ENCODE results near the gene COPZ1. TPM values are rescaled to one million over a fixed set of nuclear protein-coding genes. Genes with fewer than 3 reads are reported as not detected.
"Not testable (repeated sequence)": the region's sequence is repeated elsewhere in the genome, so short reads cannot be mapped to it uniquely, and the experiment has no call there.

Gene COPZ1
- 116 TPM for total RNA-seq
- long read RNA-seq, transcript COPZ1-201 (9 exons, 1,897 nt): major isoform, 109 of 116 reads
- long read RNA-seq, partial matches to known transcripts: 2 of 116 reads
- long read RNA-seq, other reads (novel, unspliced or antisense): 3 of 116 reads

- intact Hi-C loops (cut with DNase I): no loop called here
Observed at GRCh38 chr12:54324617-54325441, at the start of gene COPZ1. TSS of gene COPZ1 (plus strand) at chr12:54325131. CDS start at chr12:54325164, 33 bp downstream.

GRCh38 chr12:54276368-54276767 is 48.6 kb upstream of the COPZ1 start:
- ATAC-seq (ENCODE audit: poor library complexity): no peak
- intact Hi-C loops (cut with DNase I): loop anchor here (5.0 kb wide), 1 partner anchor 54 kb away; no protein-coding TSS in a partner anchor
- DNase-seq: no peak

More at GRCh38 chr12:54324617-54325441, at the start of gene COPZ1:
- DNase-seq (peak; percentile 96), ATAC-seq (ENCODE audit: poor library complexity) (peak; percentile 98)

- intact Hi-C loops (cut with DNase I): loop anchor here (5.0 kb wide), 1 partner anchor 56 kb away; no protein-coding TSS in a partner anchor
- ATAC-seq (ENCODE audit: poor library complexity): no peak
- no peak for DNase-seq
Observed at GRCh38 chr12:54277823-54278276, 47.1 kb upstream of the COPZ1 start.

GRCh38 chr12:54279227-54279631 is 45.7 kb upstream of the COPZ1 start:
- intact Hi-C loops (cut with DNase I): loop anchor here (5.0 kb wide), 1 partner anchor 57 kb away; no protein-coding TSS in a partner anchor
- ATAC-seq (ENCODE audit: poor library complexity) (no peak), DNase-seq (no peak)

GRCh38 chr12:54279632-54280467 is 45.1 kb upstream of the COPZ1 start, which contains the start of gene CBX5:
TSS of gene CBX5 (minus strand) at chr12:54280122. CDS start at chr12:54257650, 22,472 bp downstream.
- intact Hi-C loops (cut with DNase I): loop anchor here (5.0 kb wide), 1 partner anchor 58 kb away; no protein-coding TSS in a partner anchor
- ATAC-seq (ENCODE audit: poor library complexity) (peak; percentile 88), DNase-seq (peak; percentile 99)

- intact Hi-C loops (cut with DNase I): no loop called here
- DNase-seq (peak; percentile 93), ATAC-seq (ENCODE audit: poor library complexity) (peak; percentile 90)
Observed at GRCh38 chr12:54280468-54281260, 44.3 kb upstream of the COPZ1 start, which contains the start of gene HNRNPA1. TSS of gene HNRNPA1 (plus strand) at chr12:54280726. CDS start at chr12:54280808, 82 bp downstream.

GRCh38 chr12:54281261-54281638 is 43.7 kb upstream of the COPZ1 start:
- ATAC-seq (ENCODE audit: poor library complexity); intact Hi-C loops (cut with DNase I); DNase-seq: not testable (repeated sequence)

GRCh38 chr12:54281694-54282093 is 43.2 kb upstream of the COPZ1 start:
- intact Hi-C loops (cut with DNase I); ATAC-seq (ENCODE audit: poor library complexity); DNase-seq: not testable (repeated sequence)

- DNase-seq: no peak
- no peak for ATAC-seq (ENCODE audit: poor library complexity)
- intact Hi-C loops (cut with DNase I): no loop called here
Observed at GRCh38 chr12:54282949-54283593, 41.9 kb upstream of the COPZ1 start.

GRCh38 chr12:54284070-54284780 is 40.7 kb upstream of the COPZ1 start:
- intact Hi-C loops (cut with DNase I); ATAC-seq (ENCODE audit: poor library complexity): not testable (repeated sequence)

GRCh38 chr12:54285150-54286041 is 39.5 kb upstream of the COPZ1 start:
- intact Hi-C loops (cut with DNase I): no loop called here

More at GRCh38 chr12:54284070-54284780, 40.7 kb upstream of the COPZ1 start:
- not testable (repeated sequence) for DNase-seq

GRCh38 chr12:54286042-54287030 is 38.6 kb upstream of the COPZ1 start:
- intact Hi-C loops (cut with DNase I): no loop called here
- ATAC-seq (ENCODE audit: poor library complexity): peak; percentile 52
- no peak for DNase-seq

More at GRCh38 chr12:54285150-54286041, 39.5 kb upstream of the COPZ1 start:
- DNase-seq (no peak), ATAC-seq (ENCODE audit: poor library complexity) (no peak)

- DNase-seq (no peak), ATAC-seq (ENCODE audit: poor library complexity) (no peak)
- intact Hi-C loops (cut with DNase I): no loop called here
Observed at GRCh38 chr12:54287261-54288157, 37.4 kb upstream of the COPZ1 start.

All from Right ventricle myocardium superior (tissue), 1 donor.